ENCODE data around the gene JARID2.

Gene JARID2

DNA sequence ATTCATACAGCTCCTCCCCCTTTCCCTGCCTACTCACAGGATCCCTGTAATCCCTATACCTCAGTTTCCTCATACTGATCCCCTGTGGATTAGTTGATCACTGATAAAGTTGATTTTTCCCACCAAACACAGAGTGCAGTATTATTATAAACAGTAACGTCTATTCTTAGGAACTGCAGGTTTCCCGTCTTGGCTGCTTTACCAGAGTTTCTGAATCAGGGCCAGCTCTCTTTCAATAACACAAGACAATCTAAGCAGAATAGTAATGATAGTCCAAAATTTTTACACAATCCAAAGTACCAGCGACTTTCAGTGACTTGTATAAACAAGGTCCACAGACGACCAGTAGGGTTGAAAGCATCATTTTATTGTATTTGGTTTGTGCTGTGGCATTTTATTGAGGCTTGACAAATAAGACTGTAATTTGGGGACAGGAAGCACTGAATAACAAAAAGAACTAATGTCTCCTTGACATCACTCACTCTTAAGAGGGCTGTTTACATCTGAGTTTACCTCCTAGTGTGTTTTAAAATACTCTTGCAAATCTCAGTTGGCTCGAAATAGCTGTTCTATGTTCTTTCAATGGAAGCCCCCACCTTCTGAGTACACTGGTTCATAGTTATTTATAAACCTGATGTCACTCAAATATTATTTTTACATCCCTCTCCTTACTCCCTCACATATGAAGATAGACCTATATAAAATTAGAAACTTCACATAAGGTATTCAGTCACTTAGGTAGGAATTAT lies 6.1 kb upstream of the JARID2 start:
- Histone ChIP-seq H3K9me3 (ENCODE audit: insufficient read depth, low read length) (no peaks in the 10 kb centered on the region), H3F3A (ENCODE audit: insufficient read depth) (no peaks in the 10 kb centered on the region), H3K27me3 (ENCODE audit: low read length) (no peaks in the 10 kb centered on the region), H3K36me3 (ENCODE audit: low read length) (no peaks in the 10 kb centered on the region), H3K27ac (ENCODE audit: low read depth, low read length) (no peak overlapping the region), H2AFZ (ENCODE audit: low read depth, low read length, severe bottlenecking) (no peak overlapping the region), H3K9ac (ENCODE audit: low read length) (no peak overlapping the region), H3K4me3 (ENCODE audit: insufficient read depth, low read length, poor library complexity, severe bottlenecking) (no peak overlapping the region), H4K20me1 (ENCODE audit: low read depth, low read length) (no peaks in the 10 kb centered on the region), H3K9me2 (replicated peaks; ENCODE audit: insufficient read depth, low read length) (no peaks in the 10 kb centered on the region), H3K4me2 (ENCODE audit: low read depth, low read length, poor library complexity, severe bottlenecking) (no peak overlapping the region), H3K79me2 (ENCODE audit: insufficient read depth, low read length) (no peaks in the 10 kb centered on the region)
- TF ChIP-seq EZH2phosphoT487 (conservative IDR thresholded peaks at IDR 0.05; ENCODE audit: low read length): no peak
- TF ChIP-seq, protein P1, sequence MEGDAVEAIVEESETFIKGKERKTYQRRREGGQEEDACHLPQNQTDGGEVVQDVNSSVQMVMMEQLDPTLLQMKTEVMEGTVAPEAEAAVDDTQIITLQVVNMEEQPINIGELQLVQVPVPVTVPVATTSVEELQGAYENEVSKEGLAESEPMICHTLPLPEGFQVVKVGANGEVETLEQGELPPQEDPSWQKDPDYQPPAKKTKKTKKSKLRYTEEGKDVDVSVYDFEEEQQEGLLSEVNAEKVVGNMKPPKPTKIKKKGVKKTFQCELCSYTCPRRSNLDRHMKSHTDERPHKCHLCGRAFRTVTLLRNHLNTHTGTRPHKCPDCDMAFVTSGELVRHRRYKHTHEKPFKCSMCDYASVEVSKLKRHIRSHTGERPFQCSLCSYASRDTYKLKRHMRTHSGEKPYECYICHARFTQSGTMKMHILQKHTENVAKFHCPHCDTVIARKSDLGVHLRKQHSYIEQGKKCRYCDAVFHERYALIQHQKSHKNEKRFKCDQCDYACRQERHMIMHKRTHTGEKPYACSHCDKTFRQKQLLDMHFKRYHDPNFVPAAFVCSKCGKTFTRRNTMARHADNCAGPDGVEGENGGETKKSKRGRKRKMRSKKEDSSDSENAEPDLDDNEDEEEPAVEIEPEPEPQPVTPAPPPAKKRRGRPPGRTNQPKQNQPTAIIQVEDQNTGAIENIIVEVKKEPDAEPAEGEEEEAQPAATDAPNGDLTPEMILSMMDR (IDR thresholded peaks at IDR 0.05; ENCODE audit: insufficient read depth, low read length, poor library complexity, severe bottlenecking): no peak

DNA sequence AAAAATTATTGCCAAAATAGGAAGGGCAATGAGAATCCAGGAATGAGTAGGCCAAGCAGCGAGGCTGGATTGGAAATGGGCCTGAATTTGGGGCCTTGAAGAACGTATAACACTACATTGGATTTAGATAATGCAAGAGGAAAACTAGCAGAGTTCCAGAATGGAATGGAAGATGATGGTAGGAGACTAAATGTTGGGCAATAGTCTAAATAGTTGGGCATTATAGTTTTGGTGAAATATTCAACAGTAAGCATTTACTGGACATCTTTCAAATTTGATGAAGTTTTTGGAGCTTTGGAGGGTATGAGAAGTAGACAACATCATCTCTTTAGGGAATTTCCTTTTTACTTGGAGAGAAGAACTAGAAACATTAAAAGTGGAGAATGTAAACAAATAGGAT lies 3.4 kb upstream of the JARID2 start:
- Histone ChIP-seq H3K9me2 (replicated peaks; ENCODE audit: insufficient read depth, low read length) (no peaks in the 10 kb centered on the region), H3K9me3 (ENCODE audit: insufficient read depth, low read length) (no peaks in the 10 kb centered on the region), H2AFZ (ENCODE audit: low read depth, low read length, severe bottlenecking) (no peak overlapping the region), H4K20me1 (ENCODE audit: low read depth, low read length) (no peaks in the 10 kb centered on the region), H3K4me3 (ENCODE audit: insufficient read depth, low read length, poor library complexity, severe bottlenecking) (no peak overlapping the region), H3K4me2 (ENCODE audit: low read depth, low read length, poor library complexity, severe bottlenecking) (no peak overlapping the region), H3F3A (ENCODE audit: insufficient read depth) (peaks cover 4% of the 10 kb centered on the region), H3K27ac (ENCODE audit: low read depth, low read length) (no peak overlapping the region), H3K79me2 (ENCODE audit: insufficient read depth, low read length) (no peaks in the 10 kb centered on the region), H3K9ac (ENCODE audit: low read length) (no peak overlapping the region), H3K36me3 (ENCODE audit: low read length) (no peaks in the 10 kb centered on the region), H3K27me3 (ENCODE audit: low read length) (no peaks in the 10 kb centered on the region)
- TF ChIP-seq EZH2phosphoT487 (conservative IDR thresholded peaks at IDR 0.05; ENCODE audit: low read length): no peak
- TF ChIP-seq, protein P1 (IDR thresholded peaks at IDR 0.05; ENCODE audit: insufficient read depth, low read length, poor library complexity, severe bottlenecking): no peak

DNA sequence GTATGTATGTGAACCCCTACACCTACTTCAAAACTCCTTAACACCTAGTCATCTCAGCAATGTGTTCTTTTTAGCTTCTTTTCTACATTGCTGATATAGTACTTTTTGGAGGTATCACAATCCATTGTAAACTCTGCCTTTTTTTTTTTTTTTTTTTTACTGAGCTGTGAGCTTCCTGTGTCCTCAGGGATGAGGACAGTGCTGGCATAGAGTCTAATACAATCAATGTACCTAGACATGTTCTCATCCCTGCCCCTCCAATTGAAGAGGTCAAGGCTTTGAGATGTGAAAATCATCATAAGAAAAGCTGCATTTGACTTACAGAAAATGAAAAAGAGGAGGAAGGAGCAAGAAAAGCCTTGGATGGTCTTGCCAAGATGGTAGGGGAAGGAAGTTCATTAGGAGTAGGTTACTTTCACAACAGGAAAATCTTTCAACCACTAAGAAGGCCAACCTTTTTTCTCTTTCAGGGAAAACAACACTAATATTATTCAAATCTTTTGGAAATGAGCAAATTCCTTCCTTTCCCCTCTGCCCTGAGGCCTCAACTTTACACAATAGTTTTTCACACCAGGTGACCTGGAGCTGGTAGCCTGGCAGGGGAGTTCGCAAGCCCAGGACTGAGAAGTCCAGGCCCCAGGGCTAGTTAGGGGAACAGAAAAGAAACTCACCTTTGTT lies 2.8 kb upstream of the JARID2 start:
- Histone ChIP-seq H3K79me2 (ENCODE audit: insufficient read depth, low read length) (no peaks in the 10 kb centered on the region), H3K9ac (ENCODE audit: low read length) (no peak overlapping the region), H3K27me3 (ENCODE audit: low read length) (no peaks in the 10 kb centered on the region), H3K27ac (ENCODE audit: low read depth, low read length) (no peak overlapping the region), H3K9me2 (replicated peaks; ENCODE audit: insufficient read depth, low read length) (no peaks in the 10 kb centered on the region), H3K4me3 (ENCODE audit: insufficient read depth, low read length, poor library complexity, severe bottlenecking) (no peak overlapping the region), H3K36me3 (ENCODE audit: low read length) (no peaks in the 10 kb centered on the region), H4K20me1 (ENCODE audit: low read depth, low read length) (no peaks in the 10 kb centered on the region), H3K4me2 (ENCODE audit: low read depth, low read length, poor library complexity, severe bottlenecking) (no peak overlapping the region), H3F3A (ENCODE audit: insufficient read depth) (peaks cover 9% of the 10 kb centered on the region), H3K9me3 (ENCODE audit: insufficient read depth, low read length) (no peaks in the 10 kb centered on the region), H2AFZ (ENCODE audit: low read depth, low read length, severe bottlenecking) (no peak overlapping the region)
- TF ChIP-seq, protein P1 (IDR thresholded peaks at IDR 0.05; ENCODE audit: insufficient read depth, low read length, poor library complexity, severe bottlenecking): no peak
- TF ChIP-seq EZH2phosphoT487 (conservative IDR thresholded peaks at IDR 0.05; ENCODE audit: low read length): no peak

Data from SU-DHL-6 (cell line).